ENCODE measurements around the gene SEC22A. TPM values are rescaled to one million over a fixed set of nuclear protein-coding genes. Genes with fewer than 3 reads are reported as not detected.

SEC22A gene
- total RNA-seq, 2 experiments from 2014 or later = 7.9 to 11.5 TPM

DNA sequence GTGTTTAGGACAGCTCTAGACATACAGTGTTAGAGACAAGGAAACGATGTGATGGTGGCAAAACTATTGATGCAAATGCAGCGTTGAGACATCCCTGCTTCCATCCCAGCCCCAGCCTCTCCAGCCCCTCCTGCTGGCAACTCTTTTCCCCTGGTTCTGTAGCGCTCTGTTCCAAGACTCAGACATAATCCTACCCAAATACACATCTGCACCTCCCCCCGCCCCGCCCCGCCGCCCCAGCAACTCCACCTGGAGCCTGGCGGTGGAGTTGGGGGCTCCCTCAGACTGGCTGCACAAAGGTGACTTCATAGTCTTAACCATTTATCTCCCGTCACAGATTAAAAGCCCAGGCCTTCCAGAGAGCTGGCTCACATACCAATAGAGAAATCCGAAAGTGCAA lies 7.2 kb upstream of the SEC22A start:
- ATAC-seq (ENCODE audit: poor library complexity) (no peak), DNase-seq (no peak)
- Histone ChIP-seq H3K4me3 (ENCODE audit: low read length) (no peak overlapping the region), H3K27ac (ENCODE audit: low read depth in 1 of 2, low read length in 2 of 2) (no peak overlapping the region), H3K9me3 (ENCODE audit: control insufficient read depth in 1 of 2, insufficient read depth in 1 of 2, low read length in 2 of 2) (peaks cover 0 to 3% of the 10 kb centered on the region in 2 experiments), H3K4me1 (ENCODE audit: insufficient read depth, low read length) (no peaks in the 10 kb centered on the region), H3K36me3 (ENCODE audit: insufficient read depth, low read length) (no peaks in the 10 kb centered on the region), H3K27me3 (ENCODE audit: control insufficient read depth in 1 of 2, insufficient read depth in 2 of 2, low read length in 2 of 2) (no peaks in the 10 kb centered on the region)
- CTCF ChIA-PET = no interaction called here
- Mint-ChIP-seq H3K36me3 (ENCODE audit: low read depth) (no peaks in the 10 kb centered on the region), H3K9me3 (peaks cover 6% of the 10 kb centered on the region), H3K4me3 (no peak overlapping the region), H3K4me1 (ENCODE audit: low read depth) (no peaks in the 10 kb centered on the region), H3K27ac (no peak overlapping the region), H3K27me3 (no peaks in the 10 kb centered on the region)
- POLR2A ChIA-PET = no interaction called here
- TF ChIP-seq, protein P1, sequence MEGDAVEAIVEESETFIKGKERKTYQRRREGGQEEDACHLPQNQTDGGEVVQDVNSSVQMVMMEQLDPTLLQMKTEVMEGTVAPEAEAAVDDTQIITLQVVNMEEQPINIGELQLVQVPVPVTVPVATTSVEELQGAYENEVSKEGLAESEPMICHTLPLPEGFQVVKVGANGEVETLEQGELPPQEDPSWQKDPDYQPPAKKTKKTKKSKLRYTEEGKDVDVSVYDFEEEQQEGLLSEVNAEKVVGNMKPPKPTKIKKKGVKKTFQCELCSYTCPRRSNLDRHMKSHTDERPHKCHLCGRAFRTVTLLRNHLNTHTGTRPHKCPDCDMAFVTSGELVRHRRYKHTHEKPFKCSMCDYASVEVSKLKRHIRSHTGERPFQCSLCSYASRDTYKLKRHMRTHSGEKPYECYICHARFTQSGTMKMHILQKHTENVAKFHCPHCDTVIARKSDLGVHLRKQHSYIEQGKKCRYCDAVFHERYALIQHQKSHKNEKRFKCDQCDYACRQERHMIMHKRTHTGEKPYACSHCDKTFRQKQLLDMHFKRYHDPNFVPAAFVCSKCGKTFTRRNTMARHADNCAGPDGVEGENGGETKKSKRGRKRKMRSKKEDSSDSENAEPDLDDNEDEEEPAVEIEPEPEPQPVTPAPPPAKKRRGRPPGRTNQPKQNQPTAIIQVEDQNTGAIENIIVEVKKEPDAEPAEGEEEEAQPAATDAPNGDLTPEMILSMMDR (IDR thresholded peaks at IDR 0.05) = no peak
- intact Hi-C loops (cut with DNase I, micrococcal nuclease) = no loop called here

DNA sequence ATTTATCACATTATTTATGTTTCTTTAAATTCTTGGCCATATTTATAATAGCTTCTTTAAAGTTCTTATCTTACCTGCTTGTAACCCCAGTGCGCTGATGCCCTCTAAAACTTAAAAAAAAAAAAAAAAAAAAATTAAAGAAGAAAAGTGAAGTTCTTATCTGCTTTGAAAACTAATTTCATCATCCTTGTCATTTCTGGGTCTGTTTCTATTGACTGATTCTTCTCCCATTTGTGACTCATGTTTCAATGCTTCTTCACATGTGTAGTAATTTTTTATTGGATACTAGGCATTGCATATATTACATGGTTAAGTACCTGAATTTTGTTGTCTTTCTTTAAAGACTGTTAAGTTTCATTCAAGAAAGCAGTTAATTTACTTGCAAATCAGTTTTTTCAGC lies 3.4 kb upstream of the SEC22A start:
- H3K4me3 Mint-ChIP-seq = no peak overlapping the region

DNA sequence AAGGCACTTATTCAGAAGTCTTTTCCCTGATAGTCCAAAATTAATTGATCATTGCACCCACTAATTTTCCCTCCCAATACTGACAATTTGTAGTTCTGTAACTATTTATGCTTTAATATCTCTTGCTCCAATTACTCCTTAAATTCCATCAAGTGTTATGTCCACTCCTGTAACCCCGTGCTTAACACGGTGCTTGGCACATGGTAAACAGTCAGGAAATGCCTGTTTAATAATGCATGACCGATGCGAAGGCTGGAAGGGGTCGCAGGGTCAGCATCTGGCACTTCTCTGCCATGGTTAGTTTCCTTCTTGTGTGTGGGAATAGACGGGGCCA lies 553 bp upstream of the SEC22A start:
- Mint-ChIP-seq H3K27me3 (no peaks in the 10 kb centered on the region), H3K9me3 (peaks cover 10% of the 10 kb centered on the region), H3K4me1 (ENCODE audit: low read depth) (peaks cover 44% of the 10 kb centered on the region), H3K27ac (peak overlapping the region; percentile 98), H3K4me3 (peak overlapping the region; percentile 89), H3K36me3 (ENCODE audit: low read depth) (peaks cover 12% of the 10 kb centered on the region)
- ChIA-PET CTCF (no interaction called here), POLR2A (interaction anchor here (0.9 to 2.0 kb wide), 15 partner anchors 9 to 1851 kb away, joined by 3 to 13 read pairs (median 5); partner anchors contain the start of genes DTX3L, FAM162A, HACD2 and HCLS1)
- intact Hi-C loops (cut with DNase I, micrococcal nuclease) = loop anchor here (1.0 to 10.0 kb wide), 7 partner anchors 384 to 1659 kb away; partner anchors contain the start of genes DTX3L (in 2 of the 2), HACD2 (in 2 of the 2), PARP9 (in 2 of the 2) and EAF2 (in 1 of the 2)
- Histone ChIP-seq H3K4me1 (ENCODE audit: insufficient read depth, low read length) (peaks cover 20% of the 10 kb centered on the region), H3K27me3 (ENCODE audit: control insufficient read depth in 1 of 2, insufficient read depth in 2 of 2, low read length in 2 of 2) (no peaks in the 10 kb centered on the region), H3K9me3 (ENCODE audit: control insufficient read depth in 1 of 2, insufficient read depth in 1 of 2, low read length in 2 of 2) (peaks cover 0 to 3% of the 10 kb centered on the region in 2 experiments), H3K4me3 (ENCODE audit: low read length) (peak overlapping the region; percentile 88), H3K36me3 (ENCODE audit: insufficient read depth, low read length) (no peaks in the 10 kb centered on the region), H3K27ac (ENCODE audit: low read depth in 1 of 2, low read length in 2 of 2) (peak overlapping the region; percentile 83 to 91)
- no peak for ATAC-seq (ENCODE audit: poor library complexity)
- no peak for DNase-seq
- TF ChIP-seq, protein P1 (IDR thresholded peaks at IDR 0.05) = no peak

More for the DNA sequence above, 3.4 kb upstream of the SEC22A start:
- Histone ChIP-seq H3K27ac (ENCODE audit: low read depth in 1 of 2, low read length in 2 of 2) (no peak overlapping the region), H3K9me3 (ENCODE audit: control insufficient read depth in 1 of 2, insufficient read depth in 1 of 2, low read length in 2 of 2) (peaks cover 0 to 3% of the 10 kb centered on the region in 2 experiments), H3K36me3 (ENCODE audit: insufficient read depth, low read length) (no peaks in the 10 kb centered on the region), H3K4me1 (ENCODE audit: insufficient read depth, low read length) (peaks cover 20% of the 10 kb centered on the region), H3K4me3 (ENCODE audit: low read length) (no peak overlapping the region), H3K27me3 (ENCODE audit: control insufficient read depth in 1 of 2, insufficient read depth in 2 of 2, low read length in 2 of 2) (no peaks in the 10 kb centered on the region)
- intact Hi-C loops (cut with DNase I, micrococcal nuclease) = no loop called here
- H3K9me3 Mint-ChIP-seq = peaks cover 10% of the 10 kb centered on the region
- no peak for ATAC-seq (ENCODE audit: poor library complexity)
- DNase-seq = no peak
- H3K27me3 Mint-ChIP-seq = no peaks in the 10 kb centered on the region
- ChIA-PET POLR2A (no interaction called here), CTCF (no interaction called here)
- TF ChIP-seq, protein P1 (IDR thresholded peaks at IDR 0.05) = no peak
- peaks cover 23% of the 10 kb centered on the region for H3K4me1 Mint-ChIP-seq (ENCODE audit: low read depth)
- H3K36me3 Mint-ChIP-seq (ENCODE audit: low read depth) = peaks cover 12% of the 10 kb centered on the region
- H3K27ac Mint-ChIP-seq = no peak overlapping the region
